WTC11 (cell line): ENCODE data around the gene THSD4. TPM values are rescaled to one million over a fixed set of nuclear protein-coding genes. Genes with fewer than 3 reads are reported as not detected.

Experiments
- ATAC-seq: fragments of 200-7000 bp; cut with Tn5 transposase; 2 replicates; pipeline ENCODE4 v1.10.0; 2021; ENCODE audit warnings: mild to moderate bottlenecking, moderate library complexity
- CTCF ChIA-PET: fragments of 300-600 bp; sonication (Branson Sonifier 250); formaldehyde crosslinking; loops from one replicate; lab custom pipeline; 2021; ENCODE audit warnings: antibody characterized with exemption; lab: Charles Lee
- POLR2A ChIA-PET: fragments of 350-600 bp; sonication (Branson Sonifier 250); formaldehyde crosslinking; loops from one replicate; lab custom pipeline; 2021; ENCODE audit warnings: antibody characterized with exemption; lab: Charles Lee
- DNase-seq: peaks from one replicate; pipeline ENCODE4 v3.0.0; 2021; ENCODE audit warnings: low spot score
- H3K27ac Mint-ChIP-seq: 2 replicates; pipeline ENCODE4 v1.8.0; 2021; ENCODE audit warnings: mixed read lengths
- H3K27me3 Mint-ChIP-seq: 2 replicates; pipeline ENCODE4 v1.8.0; 2021; ENCODE audit warnings: low read depth, mild to moderate bottlenecking, moderate library complexity, mixed read lengths
- H3K36me3 Mint-ChIP-seq: 2 replicates; pipeline ENCODE4 v1.8.0; 2021; ENCODE audit warnings: mixed read lengths
- H3K4me1 Mint-ChIP-seq: 2 replicates; pipeline ENCODE4 v1.8.0; 2022; ENCODE audit warnings: mixed read lengths
- H3K4me3 Mint-ChIP-seq: 2 replicates; pipeline ENCODE4 v1.8.0; 2021; ENCODE audit warnings: mild to moderate bottlenecking, moderate library complexity, mixed read lengths
- H3K9me3 Mint-ChIP-seq: 2 replicates; pipeline ENCODE4 v1.8.0; 2021; ENCODE audit warnings: mixed read lengths
- AFF4 ChIP-seq: sonication (generic); formaldehyde crosslinking; IDR thresholded peaks from 2 replicates; pipeline ENCODE4 v1.8.1; 2023; ENCODE audit warnings: mild to moderate bottlenecking, missing genetic modification reagents, borderline replicate concordance
- E2F5 ChIP-seq: sonication (generic); formaldehyde crosslinking; IDR thresholded peaks from 2 replicates; pipeline ENCODE4 v1.8.1; 2022; ENCODE audit warnings: mild to moderate bottlenecking, moderate library complexity, missing genetic modification reagents
- EMX1 ChIP-seq: fragments of 250-450 bp; sonication (Bioruptor Pico); IDR thresholded peaks from 2 replicates; pipeline ENCODE4 v1.8.0; 2021; ENCODE audit warnings: mild to moderate bottlenecking
- ETV6 ChIP-seq: sonication (generic); formaldehyde crosslinking; IDR thresholded peaks from 2 replicates; pipeline ENCODE4 v1.8.1; 2022; ENCODE audit warnings: mild to moderate bottlenecking, missing genetic modification reagents
- FOXJ3 ChIP-seq: sonication (generic); formaldehyde crosslinking; IDR thresholded peaks from 2 replicates; pipeline ENCODE4 v1.9.0; 2021; ENCODE audit warnings: missing genetic modification reagents, mild to moderate bottlenecking, borderline replicate concordance
- PRDM15 ChIP-seq: sonication (generic); formaldehyde crosslinking; IDR thresholded peaks from 2 replicates; pipeline ENCODE4 v1.8.0; 2022; ENCODE audit warnings: missing genetic modification reagents
- PREB ChIP-seq: sonication (generic); formaldehyde crosslinking; IDR thresholded peaks from 2 replicates; pipeline ENCODE4 v1.8.1; 2022; ENCODE audit warnings: mild to moderate bottlenecking, missing genetic modification reagents, moderate library complexity, borderline replicate concordance
- PRRX2 ChIP-seq: fragments of 250-450 bp; sonication (Bioruptor Pico); IDR thresholded peaks from 2 replicates; pipeline ENCODE4 v1.8.0; 2021; ENCODE audit warnings: mild to moderate bottlenecking
- STAT6 ChIP-seq: sonication (generic); formaldehyde crosslinking; conservative IDR thresholded peaks from 2 replicates; pipeline ENCODE4 v1.8.1; 2023; ENCODE audit warnings: mild to moderate bottlenecking, low read depth, missing genetic modification reagents, moderate library complexity
- TEAD1 ChIP-seq: sonication (generic); formaldehyde crosslinking; IDR thresholded peaks from 2 replicates; pipeline ENCODE4 v1.8.0; 2022; ENCODE audit warnings: mild to moderate bottlenecking, missing genetic modification reagents
- ZNF219 ChIP-seq: sonication (generic); formaldehyde crosslinking; IDR thresholded peaks from 2 replicates; pipeline ENCODE4 v1.8.0; 2023; ENCODE audit warnings: missing genetic modification reagents, mild to moderate bottlenecking, borderline replicate concordance
- ZNF512 ChIP-seq: sonication (generic); formaldehyde crosslinking; IDR thresholded peaks from 2 replicates; pipeline ENCODE4 v1.8.1; 2022; ENCODE audit warnings: missing genetic modification reagents, borderline replicate concordance
- ZSCAN18 ChIP-seq: fragments of 250-450 bp; sonication (Bioruptor Pico); IDR thresholded peaks from 2 replicates; pipeline ENCODE4 v2.1.2; 2022; ENCODE audit warnings: mild to moderate bottlenecking, moderate library complexity
- total RNA-seq: library from RNA; stranded (reverse); gene quantifications from 3 replicates; pipeline ENCODE4 v1.2.3, GENCODE V29; 2021

The THSD4 gene
- total RNA-seq, 1 experiment from 2014 or later = 7.8 TPM

GRCh38 chr15:71185706-71186105 is 70.4 kb downstream of the THSD4 start (continued):
- TF ChIP-seq AFF4 (CRISPR knock-in tag) = no peak
- TF ChIP-seq FOXJ3 (CRISPR knock-in tag) = no peak
- no peak for TF ChIP-seq ZNF512 (CRISPR knock-in tag)

GRCh38 chr15:71186267-71186666 is 71.0 kb downstream of the THSD4 start:
- no peaks in the 10 kb centered on the region for H3K27me3 Mint-ChIP-seq
- no peak for ATAC-seq
- peaks cover 3% of the 10 kb centered on the region; the same call in 1 of the 2 replicates for H3K4me1 Mint-ChIP-seq
- H3K27ac Mint-ChIP-seq = no peak overlapping the region
- H3K4me3 Mint-ChIP-seq = no peak overlapping the region
- DNase-seq = no peak
- peaks cover 7% of the 10 kb centered on the region for H3K36me3 Mint-ChIP-seq
- TF ChIP-seq TEAD1 (CRISPR knock-in tag) (no peak), EMX1 (no peak), STAT6 (no peak), PRRX2 (no peak)
- POLR2A ChIA-PET = interaction anchor here (0.7 kb wide), 1 partner anchor 38 kb away, joined by 3 read pairs; no protein-coding TSS in a partner anchor
- peaks cover 13% of the 10 kb centered on the region for H3K9me3 Mint-ChIP-seq
- CTCF ChIA-PET = interaction anchor here (0.6 to 1.7 kb wide), 4 partner anchors 10 to 254 kb away, joined by 3 to 5 read pairs (median 4); no protein-coding TSS in a partner anchor

GRCh38 chr15:71187078-71187477 is 71.8 kb downstream of the THSD4 start:
- peaks cover 7% of the 10 kb centered on the region for H3K36me3 Mint-ChIP-seq
- H3K4me1 Mint-ChIP-seq = peaks cover 3% of the 10 kb centered on the region; the same call in 1 of the 2 replicates
- no peak for ATAC-seq
- DNase-seq = no peak
- peaks cover 13% of the 10 kb centered on the region for H3K9me3 Mint-ChIP-seq
- ChIA-PET POLR2A (no interaction called here), CTCF (interaction anchor here (0.6 to 1.7 kb wide), 4 partner anchors 9 to 253 kb away, joined by 3 to 5 read pairs (median 4); no protein-coding TSS in a partner anchor)
- H3K4me3 Mint-ChIP-seq = no peak overlapping the region
- H3K27me3 Mint-ChIP-seq = no peaks in the 10 kb centered on the region
- H3K27ac Mint-ChIP-seq = no peak overlapping the region
- no peak for TF ChIP-seq ETV6
- TF ChIP-seq ZSCAN18 (CRISPR knock-in tag) = no peak
- TF ChIP-seq PRDM15 (CRISPR knock-in tag) = no peak
- TF ChIP-seq ZNF219 (CRISPR knock-in tag) = no peak
- TF ChIP-seq PREB (CRISPR knock-in tag) = no peak
- TF ChIP-seq E2F5 = no peak
